CD4-positive, alpha-beta T cell treated with Interferon gamma for 1 hour (primary cell): Measurements from ENCODE around the gene CRYAB.
A peak's percentile ranks its signal among the peaks of the same experiment; 100 is the strongest.

Source experiments
- DNase-seq: peaks from one replicate; pipeline ENCODE4 v3.0.0-alpha.2; 2020

The CRYAB gene, protein sequence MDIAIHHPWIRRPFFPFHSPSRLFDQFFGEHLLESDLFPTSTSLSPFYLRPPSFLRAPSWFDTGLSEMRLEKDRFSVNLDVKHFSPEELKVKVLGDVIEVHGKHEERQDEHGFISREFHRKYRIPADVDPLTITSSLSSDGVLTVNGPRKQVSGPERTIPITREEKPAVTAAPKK

GRCh38 chr11:111911563-111912401, at the start of gene CRYAB:
Gene CRYAB, minus strand, starts transcription at chr11:111911770. Its CDS starts 46 bp downstream, at chr11:111911724.
- no peak for DNase-seq

- DNase-seq = no peak
Measured at GRCh38 chr11:111960916-111961315, 49.3 kb upstream of the CRYAB start.

DNA sequence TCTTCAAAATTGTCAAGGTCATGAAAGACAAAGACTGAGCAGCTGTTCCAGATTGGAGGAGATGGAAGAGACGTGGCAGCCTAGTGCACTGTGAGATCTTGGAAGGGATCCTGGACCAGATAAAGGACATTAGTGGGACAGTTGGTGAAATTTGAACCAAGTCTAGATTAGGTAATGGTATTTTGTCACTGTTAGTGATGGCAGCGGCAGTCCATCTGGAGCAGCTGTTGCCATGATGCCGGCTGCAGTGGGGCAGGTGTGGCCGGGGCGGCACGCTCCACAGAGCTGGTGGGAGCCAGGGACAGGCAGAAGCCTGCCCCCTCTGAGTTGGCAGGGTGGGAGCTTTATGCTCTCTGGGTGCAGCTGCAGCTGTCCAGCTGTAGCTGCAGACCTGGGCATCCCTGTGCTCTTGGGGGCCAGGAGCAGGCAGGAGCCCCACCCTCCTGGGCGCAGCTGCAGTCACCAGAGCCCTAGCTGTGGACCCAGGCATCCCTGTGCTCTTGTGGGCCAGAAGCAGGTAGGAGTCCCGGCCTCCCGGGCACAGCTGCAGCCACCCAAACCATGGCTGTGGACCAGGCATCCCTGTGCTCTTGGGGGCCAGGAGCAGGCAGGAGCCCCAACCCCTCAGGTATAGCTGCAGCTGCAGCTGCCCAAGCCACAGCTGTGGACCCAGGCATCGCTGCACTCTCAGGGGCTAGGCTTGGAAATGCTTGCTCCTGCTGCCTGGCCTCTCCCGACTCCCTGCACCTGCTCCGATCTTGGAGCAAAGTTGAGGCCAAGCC, 46.3 kb upstream of the CRYAB start:
- no peak for DNase-seq

DNA sequence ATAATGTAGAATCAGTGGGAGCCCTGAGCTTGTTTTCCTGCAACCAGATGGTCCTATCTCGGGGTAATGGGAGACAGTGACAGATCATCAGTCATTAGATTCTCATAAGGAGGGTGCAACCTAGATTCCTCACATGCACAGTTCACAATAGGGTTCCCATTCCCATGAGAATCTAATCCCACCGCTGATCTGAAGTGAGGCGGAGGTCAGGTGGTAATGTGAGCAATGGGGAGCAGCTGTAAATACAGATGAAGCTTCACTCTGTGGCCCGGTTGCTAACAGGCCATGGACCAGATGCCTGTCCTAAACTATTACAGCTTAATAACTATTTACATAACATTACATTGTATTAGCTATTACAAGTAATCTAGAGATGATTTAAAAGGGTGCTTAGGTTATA, 42.6 kb upstream of the CRYAB start:
- DNase-seq = no peak

DNA sequence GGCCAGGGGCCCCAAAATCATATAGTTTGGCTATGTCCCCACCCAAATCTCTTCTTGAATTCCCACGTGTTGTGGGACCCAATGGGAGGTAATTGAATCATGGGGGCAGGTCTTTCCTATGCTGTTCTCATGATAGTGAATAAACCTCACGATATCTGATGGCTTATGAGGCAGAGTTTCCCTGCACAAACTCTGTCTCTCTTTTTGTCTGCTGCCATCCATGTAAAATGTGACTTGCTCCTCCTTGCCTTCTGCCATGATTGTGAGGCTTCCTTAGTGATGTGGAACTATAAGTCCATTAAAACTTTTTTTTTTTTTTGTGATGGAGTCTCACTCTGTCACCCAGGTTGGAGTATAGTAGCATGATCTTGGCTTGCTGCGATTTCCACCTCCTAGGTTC, 40.0 kb upstream of the CRYAB start:
- no peak for DNase-seq

DNA sequence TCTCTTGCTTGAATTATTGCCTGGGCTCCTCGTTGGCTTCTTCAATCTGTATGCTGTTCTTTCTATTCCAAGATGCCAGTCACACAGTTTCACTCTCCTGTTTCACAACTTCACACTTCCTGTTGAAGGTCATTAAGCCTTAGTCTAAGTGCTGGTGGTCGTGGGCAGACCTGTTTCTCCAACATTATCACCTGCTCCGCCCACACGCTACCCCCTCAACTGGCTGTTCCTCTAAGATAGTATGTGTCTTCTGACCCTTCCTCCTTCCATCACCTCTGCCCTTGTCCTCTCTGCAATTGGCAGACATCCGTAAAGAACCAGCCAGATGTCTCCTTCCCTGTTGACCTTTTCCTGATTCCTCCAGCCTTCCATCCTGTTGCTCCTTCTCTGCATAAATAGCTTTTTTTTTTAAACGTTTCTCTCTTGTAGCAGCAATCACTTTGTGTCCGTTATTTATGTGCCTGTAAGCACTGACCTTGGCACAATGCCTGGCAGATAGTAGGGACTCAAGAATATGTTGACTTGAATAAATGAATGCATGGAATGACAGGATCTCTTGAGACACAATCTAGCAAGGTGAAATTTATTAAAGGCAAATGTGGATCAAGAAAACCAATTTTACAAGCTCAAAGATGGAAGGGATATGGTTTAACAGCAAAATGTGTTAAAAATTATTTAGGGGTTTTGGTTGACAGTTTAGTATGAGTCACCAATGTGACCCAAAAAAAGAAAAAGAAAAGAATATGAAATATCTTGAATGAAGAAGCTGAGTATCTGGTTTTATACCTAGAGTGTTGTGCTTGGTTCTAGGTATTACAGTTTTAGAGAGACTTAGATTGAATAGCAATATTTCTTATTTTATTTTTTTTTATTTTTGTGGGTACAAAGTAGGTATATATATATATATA, 38.2 kb upstream of the CRYAB start:
- DNase-seq = no peak

DNA sequence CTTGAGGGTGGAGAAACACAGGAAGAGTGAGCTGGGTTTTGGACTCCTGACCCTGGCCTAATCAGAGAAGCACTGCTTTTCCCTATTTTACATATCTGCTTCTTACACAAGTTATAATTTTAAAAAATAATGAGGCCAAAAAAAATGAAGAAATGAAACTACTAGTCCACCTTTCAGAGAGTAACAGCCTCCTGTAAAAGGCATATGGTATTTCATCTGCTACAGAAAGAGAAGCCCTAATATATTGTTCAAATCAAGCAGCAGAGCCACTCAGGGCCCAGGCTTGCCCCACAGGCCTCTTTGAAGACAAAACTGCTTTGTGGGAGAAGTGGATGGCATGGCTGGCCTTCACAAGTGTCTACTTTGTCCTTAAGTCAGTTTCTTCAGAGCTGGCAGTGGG, 35.6 kb upstream of the CRYAB start:
- DNase-seq = no peak

DNA sequence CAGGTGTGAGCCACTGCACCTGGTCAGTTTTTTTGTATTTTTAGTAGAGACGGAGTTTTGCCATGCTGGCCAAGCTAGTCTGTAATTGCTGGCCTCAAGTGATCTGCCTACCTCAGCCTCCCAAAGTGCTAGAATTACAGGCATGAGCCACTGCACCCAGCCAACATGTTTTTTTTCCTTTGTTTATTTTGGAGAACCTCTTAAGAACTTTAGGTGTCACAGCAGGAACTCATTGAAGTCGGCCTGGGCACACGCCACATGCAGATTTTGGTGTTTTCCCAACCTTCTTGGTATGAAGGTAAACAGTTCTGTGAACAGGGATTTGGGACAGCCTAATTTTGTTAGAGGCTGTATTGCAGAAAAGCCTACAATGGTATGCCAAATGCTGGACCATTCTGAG, 34.9 kb upstream of the CRYAB start:
- DNase-seq = no peak

GRCh38 chr11:111945198-111945597, 33.6 kb upstream of the CRYAB start:
- DNase-seq = no peak

DNA sequence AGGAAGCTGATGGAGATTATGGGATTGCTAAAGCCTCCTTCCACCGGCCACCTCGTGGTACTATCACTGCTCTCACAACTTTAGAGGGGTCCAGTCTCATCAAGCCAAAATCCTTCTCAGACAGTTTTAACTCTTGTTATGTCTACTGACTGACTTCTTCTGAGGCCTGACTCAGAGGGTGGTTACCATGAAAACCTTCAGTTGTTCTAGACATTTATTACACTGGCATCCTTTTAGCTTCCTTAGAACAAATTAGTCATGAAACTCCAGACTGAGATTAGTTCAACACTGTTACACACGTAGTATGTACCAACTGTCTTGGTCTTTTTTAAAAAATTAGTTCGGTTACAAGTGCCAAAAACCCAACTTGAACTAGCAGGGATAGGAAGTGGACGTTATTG, 33.1 kb upstream of the CRYAB start:
- DNase-seq = no peak

- no peak for DNase-seq
Measured at GRCh38 chr11:111944139-111944538, 32.6 kb upstream of the CRYAB start.

- DNase-seq = no peak
Measured at GRCh38 chr11:111942829-111943228, 31.3 kb upstream of the CRYAB start.

- DNase-seq = no peak
Measured at GRCh38 chr11:111941963-111942362, 30.4 kb upstream of the CRYAB start.

- no peak for DNase-seq
Measured at GRCh38 chr11:111939836-111940604, 28.4 kb upstream of the CRYAB start.

- DNase-seq = peak; percentile 26
Measured at GRCh38 chr11:111938687-111939160, 27.2 kb upstream of the CRYAB start.

DNA sequence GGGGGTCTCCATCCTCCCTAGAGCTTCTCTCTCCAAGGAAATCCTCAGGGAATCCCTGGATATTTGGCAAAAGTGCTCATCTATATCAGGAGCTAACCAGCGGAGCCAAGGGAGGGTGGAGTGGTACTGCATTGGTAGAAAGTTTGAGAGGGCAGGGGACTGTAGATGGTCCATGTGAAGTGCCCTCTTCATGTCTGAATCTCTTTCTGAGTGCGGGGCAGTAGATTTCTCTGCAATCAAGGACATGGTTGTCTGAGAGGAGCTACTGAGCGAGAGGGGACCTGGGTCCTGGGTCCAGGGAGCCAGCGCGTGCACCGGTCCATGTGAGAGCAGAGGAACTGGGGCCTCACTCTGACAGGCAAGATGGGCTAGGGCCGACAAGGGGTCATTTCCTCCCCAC, 26.3 kb upstream of the CRYAB start:
- no peak for DNase-seq

DNA sequence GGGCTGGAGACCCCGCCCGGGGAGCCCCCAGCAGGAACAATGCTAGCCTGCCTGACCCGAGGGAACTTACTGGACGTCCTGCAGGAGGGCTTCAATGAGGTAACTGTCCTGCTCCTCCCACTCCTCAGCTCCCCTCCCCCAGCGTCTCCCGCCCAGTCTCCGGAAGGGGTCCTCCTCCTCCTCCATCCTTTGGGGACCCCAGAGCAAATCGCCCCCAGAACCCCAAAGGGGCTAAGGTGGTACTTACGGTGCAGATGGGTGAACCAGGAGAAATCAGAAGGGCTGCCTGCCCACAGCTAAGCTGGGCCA, 25.8 kb upstream of the CRYAB start:
- DNase-seq = no peak

DNA sequence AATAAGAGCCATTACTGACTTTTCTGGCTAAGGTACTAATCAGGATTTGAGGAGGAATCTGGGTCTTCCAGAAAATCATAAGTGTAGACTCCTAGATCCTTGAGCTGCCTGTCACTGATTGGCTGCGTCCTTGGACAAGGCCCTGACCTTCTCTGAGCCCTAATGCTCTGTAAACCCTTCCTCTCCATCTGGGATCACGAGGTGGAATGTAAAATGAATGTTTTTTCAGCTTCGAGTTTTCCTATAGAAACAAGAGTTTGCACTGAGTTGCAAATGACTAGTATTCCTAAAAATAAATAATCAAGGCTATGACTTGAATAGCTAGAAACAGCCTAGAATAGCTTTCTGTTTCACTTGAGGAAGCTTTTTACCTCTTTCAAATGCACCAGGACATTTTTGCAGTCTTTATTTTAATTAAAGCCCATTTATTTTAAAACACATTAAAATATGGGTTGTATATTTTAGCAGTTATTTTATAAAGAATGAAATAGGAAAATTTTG, 24.5 kb upstream of the CRYAB start:
- DNase-seq = no peak

GRCh38 chr11:111935317-111936039, 23.9 kb upstream of the CRYAB start:
- no peak for DNase-seq

DNA sequence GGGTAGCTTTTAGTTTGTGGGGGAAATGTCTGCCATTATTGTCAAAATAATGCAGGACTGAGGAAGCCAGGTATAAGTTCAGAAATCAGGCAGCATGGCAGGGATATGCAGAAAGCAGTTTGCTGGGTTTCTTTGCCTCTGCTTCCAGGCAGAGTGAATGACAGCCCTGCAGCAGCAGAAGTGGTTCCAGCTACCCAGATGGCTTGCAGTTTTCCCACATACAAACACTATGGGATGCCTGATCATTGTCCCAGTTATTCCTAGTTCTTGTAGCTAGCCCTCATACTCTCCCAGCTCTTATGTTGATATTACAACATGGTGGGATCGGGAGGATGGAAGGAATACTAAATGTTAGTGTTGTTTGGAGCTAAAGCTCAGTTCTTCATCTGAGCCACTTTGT, 22.7 kb upstream of the CRYAB start:
- DNase-seq = no peak

- no peak for DNase-seq
Measured at GRCh38 chr11:111933872-111934271, 22.3 kb upstream of the CRYAB start.
